Peyer's patch (tissue), 4 donors: ENCODE results near the gene PRIM1. TPM values are rescaled to one million over a fixed set of nuclear protein-coding genes. Genes with fewer than 3 reads are reported as not detected.

Source experiments
- DNase-seq, 3 donors: peaks; one replicate each; pipeline ENCODE4 v3.0.0-alpha.2; 2017 to 2019
- H3K27ac ChIP-seq, 4 donors: fragments of 200-600 bp; sonication (generic); one replicate each; pipeline ENCODE4 v1.5.1; 2016 to 2019
- H3K27me3 ChIP-seq, 2 donors: fragments of 200-600 bp; sonication (generic); one replicate each; pipeline ENCODE4 v1.5.1; 2019
- H3K36me3 ChIP-seq, 3 donors: fragments of 200-600 bp; sonication (generic); one replicate each; pipeline ENCODE4 v1.5.1; 2016 to 2019
- H3K4me1 ChIP-seq, 4 donors: fragments of 200-600 bp; sonication (generic); one replicate each; pipeline ENCODE4 v1.5.1; 2016 to 2019
- H3K4me3 ChIP-seq, 4 donors: fragments of 200-600 bp; sonication (generic); 1 replicate in 3 of 4; 2 replicates in 1 of 4; pipeline ENCODE4 v1.5.1; 2016 to 2019; ENCODE audit warnings: mild to moderate bottlenecking in 1 of 4
- H3K9me3 ChIP-seq, 4 donors: fragments of 200-600 bp; sonication (generic); one replicate each; pipeline ENCODE4 v1.5.1; 2016 to 2019; ENCODE audit warnings: mild to moderate bottlenecking in 1 of 4
- POLR2A ChIP-seq, 2 donors: fragments of 450-650 bp; IDR thresholded peaks; one replicate each; pipeline ENCODE4 v1.5.1; 2017; ENCODE audit warnings: antibody characterized with exemption in 2 of 2, mild to moderate bottlenecking in 2 of 2, moderate library complexity in 2 of 2
- total RNA-seq, 4 donors: library from RNA; depleted of rRNA; stranded (reverse); fragments of >200 nt; gene quantifications; one replicate each; pipeline ENCODE4 v1.1.0, GENCODE V29; 2016
- TF ChIP-seq, protein P1 (sequence below), 6 experiments: fragments of 450-650 bp in 4 of 6; fragments of 200-600 bp in 2 of 6; sonication (generic) in 1 of 6; IDR thresholded peaks; one replicate each; pipeline ENCODE4 v1.5.1; 2017 to 2019; ENCODE audit warnings: antibody characterized with exemption in 6 of 6, mild to moderate bottlenecking in 3 of 6, moderate library complexity in 1 of 6

PRIM1 gene
- total RNA-seq, 4 donors from 2014 or later: 3.4 to 38.0 (median 5.7) TPM

DNA sequence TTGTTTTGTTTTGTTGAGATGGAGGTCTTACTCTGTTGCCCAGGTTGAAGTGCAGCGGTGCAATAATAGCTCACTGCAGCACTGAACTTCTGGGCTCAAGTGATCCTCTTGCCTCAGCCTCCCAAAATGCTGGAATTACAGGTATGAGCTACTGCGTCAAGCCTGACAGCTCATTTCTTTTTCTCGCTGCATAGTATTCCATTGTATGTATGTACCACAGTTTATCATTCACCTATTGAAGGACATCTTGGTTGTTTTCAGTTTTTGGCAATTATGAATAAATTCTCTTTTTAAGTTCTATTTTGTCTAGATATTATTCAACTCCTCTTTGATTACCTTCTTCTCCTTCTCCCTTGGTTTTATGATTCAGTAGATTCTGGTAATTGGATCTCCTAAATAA lies 24.5 kb upstream of the PRIM1 start:
- no peak for TF ChIP-seq POLR2A (IDR thresholded peaks at IDR 0.05)
- TF ChIP-seq, protein P1, sequence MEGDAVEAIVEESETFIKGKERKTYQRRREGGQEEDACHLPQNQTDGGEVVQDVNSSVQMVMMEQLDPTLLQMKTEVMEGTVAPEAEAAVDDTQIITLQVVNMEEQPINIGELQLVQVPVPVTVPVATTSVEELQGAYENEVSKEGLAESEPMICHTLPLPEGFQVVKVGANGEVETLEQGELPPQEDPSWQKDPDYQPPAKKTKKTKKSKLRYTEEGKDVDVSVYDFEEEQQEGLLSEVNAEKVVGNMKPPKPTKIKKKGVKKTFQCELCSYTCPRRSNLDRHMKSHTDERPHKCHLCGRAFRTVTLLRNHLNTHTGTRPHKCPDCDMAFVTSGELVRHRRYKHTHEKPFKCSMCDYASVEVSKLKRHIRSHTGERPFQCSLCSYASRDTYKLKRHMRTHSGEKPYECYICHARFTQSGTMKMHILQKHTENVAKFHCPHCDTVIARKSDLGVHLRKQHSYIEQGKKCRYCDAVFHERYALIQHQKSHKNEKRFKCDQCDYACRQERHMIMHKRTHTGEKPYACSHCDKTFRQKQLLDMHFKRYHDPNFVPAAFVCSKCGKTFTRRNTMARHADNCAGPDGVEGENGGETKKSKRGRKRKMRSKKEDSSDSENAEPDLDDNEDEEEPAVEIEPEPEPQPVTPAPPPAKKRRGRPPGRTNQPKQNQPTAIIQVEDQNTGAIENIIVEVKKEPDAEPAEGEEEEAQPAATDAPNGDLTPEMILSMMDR (IDR thresholded peaks at IDR 0.05): no peak
- Histone ChIP-seq H3K36me3 (no peaks in the 10 kb centered on the region), H3K4me3 (no peak overlapping the region), H3K27ac (no peak overlapping the region), H3K4me1 (no peaks in the 10 kb centered on the region), H3K9me3 (no peaks in the 10 kb centered on the region), H3K27me3 (no peaks in the 10 kb centered on the region)
- DNase-seq: no peak

DNA sequence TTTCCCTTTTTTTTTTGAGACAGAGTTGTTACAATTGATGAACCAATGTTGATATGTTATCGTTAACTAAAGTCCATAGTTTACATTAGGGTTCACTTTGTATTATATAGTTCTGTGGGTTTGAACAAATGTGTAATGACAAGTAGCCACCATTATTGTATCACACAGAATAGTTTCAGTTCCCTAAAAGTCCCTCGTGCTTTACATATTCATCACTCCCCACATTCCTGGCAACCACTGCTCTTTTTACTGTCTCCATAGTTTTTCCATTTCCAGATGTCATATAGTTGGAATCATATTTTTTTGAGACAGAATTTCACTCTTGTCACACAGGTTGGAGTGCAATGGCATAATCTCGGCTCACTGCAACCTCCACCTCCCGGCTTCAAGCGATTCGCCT lies 23.5 kb upstream of the PRIM1 start:
- H3K27me3 ChIP-seq: no peaks in the 10 kb centered on the region
- TF ChIP-seq, protein P1 (IDR thresholded peaks at IDR 0.05): no peak
- no peak for TF ChIP-seq POLR2A (IDR thresholded peaks at IDR 0.05)
- H3K36me3 ChIP-seq: no peaks in the 10 kb centered on the region
- H3K27ac ChIP-seq: no peak overlapping the region
- H3K4me3 ChIP-seq: no peak overlapping the region
- no peaks in the 10 kb centered on the region for H3K9me3 ChIP-seq
- H3K4me1 ChIP-seq: no peaks in the 10 kb centered on the region
- DNase-seq: no peak

- H3K27me3 ChIP-seq: no peaks in the 10 kb centered on the region
- H3K36me3 ChIP-seq: no peaks in the 10 kb centered on the region
- H3K4me1 ChIP-seq: no peaks in the 10 kb centered on the region
- no peak overlapping the region for H3K4me3 ChIP-seq
- DNase-seq: no peak
- no peak overlapping the region for H3K27ac ChIP-seq
- TF ChIP-seq, protein P1 (IDR thresholded peaks at IDR 0.05): no peak
- TF ChIP-seq POLR2A (IDR thresholded peaks at IDR 0.05): no peak
- H3K9me3 ChIP-seq: no peaks in the 10 kb centered on the region
Measured at GRCh38 chr12:56773113-56773512, 21.0 kb upstream of the PRIM1 start.

- H3K27ac ChIP-seq: no peak overlapping the region
- no peak for TF ChIP-seq POLR2A (IDR thresholded peaks at IDR 0.05)
- TF ChIP-seq, protein P1 (IDR thresholded peaks at IDR 0.05): no peak
- H3K36me3 ChIP-seq: no peaks in the 10 kb centered on the region
- no peak overlapping the region for H3K4me3 ChIP-seq
- no peaks in the 10 kb centered on the region for H3K9me3 ChIP-seq
- no peaks in the 10 kb centered on the region for H3K27me3 ChIP-seq
- no peak for DNase-seq
- H3K4me1 ChIP-seq: no peaks in the 10 kb centered on the region
Measured at GRCh38 chr12:56772625-56773024, 20.5 kb upstream of the PRIM1 start.

- Histone ChIP-seq H3K4me3 (no peak overlapping the region), H3K27me3 (no peaks in the 10 kb centered on the region), H3K27ac (no peak overlapping the region), H3K9me3 (no peaks in the 10 kb centered on the region), H3K4me1 (no peaks in the 10 kb centered on the region), H3K36me3 (no peaks in the 10 kb centered on the region)
- TF ChIP-seq, protein P1 (IDR thresholded peaks at IDR 0.05): no peak
- TF ChIP-seq POLR2A (IDR thresholded peaks at IDR 0.05): no peak
- no peak for DNase-seq
Measured at GRCh38 chr12:56769868-56770267, 17.7 kb upstream of the PRIM1 start.

- TF ChIP-seq, protein P1 (IDR thresholded peaks at IDR 0.05): no peak
- no peak for TF ChIP-seq POLR2A (IDR thresholded peaks at IDR 0.05)
- H3K4me3 ChIP-seq: no peak overlapping the region
- H3K9me3 ChIP-seq: no peaks in the 10 kb centered on the region
- H3K4me1 ChIP-seq: no peaks in the 10 kb centered on the region
- H3K27ac ChIP-seq: no peak overlapping the region
- no peaks in the 10 kb centered on the region for H3K27me3 ChIP-seq
- no peak for DNase-seq
- no peaks in the 10 kb centered on the region for H3K36me3 ChIP-seq
Measured at GRCh38 chr12:56768424-56768823, 16.3 kb upstream of the PRIM1 start.
